Fibroblast of skin of right quadriceps (primary cell): Measurements from ENCODE around the gene HDAC5.
"Not testable (repeated sequence)": the region's sequence is repeated elsewhere in the genome, so short reads cannot be mapped to it uniquely, and the experiment has no call there.

ENCODE experiments used
- DNase-seq: peaks from one replicate; pipeline ENCODE4 v3.0.0-alpha.2; 2013

The HDAC5 gene

DNA sequence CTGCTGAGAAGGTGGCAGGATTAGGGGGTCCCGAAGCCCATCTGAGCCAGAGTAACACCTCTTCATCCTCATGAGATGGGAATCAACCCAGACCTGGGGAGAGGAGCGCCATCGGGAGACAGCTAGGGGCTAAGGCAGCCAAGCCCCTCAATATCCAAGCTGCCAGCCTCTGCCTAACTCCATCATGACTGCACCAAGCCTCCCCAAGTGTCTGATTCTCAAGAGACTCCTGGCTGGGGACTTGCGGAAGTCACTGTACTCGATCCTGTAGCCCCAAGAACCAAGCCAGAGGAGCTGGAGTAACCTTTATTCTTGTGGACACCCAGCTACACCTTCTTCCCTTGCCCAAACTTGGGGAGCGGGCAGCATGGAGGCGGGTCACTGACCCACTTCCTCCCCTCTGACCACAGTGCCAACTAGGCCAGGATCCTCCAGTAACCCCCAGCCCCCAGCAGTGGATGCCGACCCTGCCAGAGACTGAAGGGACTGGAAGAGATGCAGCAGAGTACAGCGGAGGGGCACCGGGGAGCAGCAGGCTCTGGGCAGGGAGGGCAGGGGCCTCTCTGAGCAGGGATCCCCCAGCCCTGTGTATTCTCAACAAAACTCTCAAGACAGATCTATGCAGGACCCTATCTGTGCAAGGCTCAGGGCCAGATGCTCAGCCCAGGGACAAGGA, 13.3 kb downstream of the HDAC5 start:
- DNase-seq, result no peak

DNA sequence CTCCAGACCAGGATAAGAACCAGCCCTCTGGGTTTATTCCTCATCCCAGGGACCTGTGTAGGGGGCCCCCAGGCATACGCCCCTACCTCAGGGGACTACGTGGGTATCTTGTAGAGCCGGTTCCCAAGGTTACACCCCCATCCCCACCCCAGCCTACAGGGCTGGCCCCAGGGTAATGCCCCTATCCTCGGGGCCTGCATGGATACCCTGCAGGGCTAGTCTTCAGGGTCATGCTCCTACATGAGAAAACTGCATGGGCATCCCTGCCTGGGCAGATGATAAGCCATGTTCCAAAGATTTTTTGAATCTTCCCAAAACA, 14.2 kb downstream of the HDAC5 start:
- no peak for DNase-seq

DNA sequence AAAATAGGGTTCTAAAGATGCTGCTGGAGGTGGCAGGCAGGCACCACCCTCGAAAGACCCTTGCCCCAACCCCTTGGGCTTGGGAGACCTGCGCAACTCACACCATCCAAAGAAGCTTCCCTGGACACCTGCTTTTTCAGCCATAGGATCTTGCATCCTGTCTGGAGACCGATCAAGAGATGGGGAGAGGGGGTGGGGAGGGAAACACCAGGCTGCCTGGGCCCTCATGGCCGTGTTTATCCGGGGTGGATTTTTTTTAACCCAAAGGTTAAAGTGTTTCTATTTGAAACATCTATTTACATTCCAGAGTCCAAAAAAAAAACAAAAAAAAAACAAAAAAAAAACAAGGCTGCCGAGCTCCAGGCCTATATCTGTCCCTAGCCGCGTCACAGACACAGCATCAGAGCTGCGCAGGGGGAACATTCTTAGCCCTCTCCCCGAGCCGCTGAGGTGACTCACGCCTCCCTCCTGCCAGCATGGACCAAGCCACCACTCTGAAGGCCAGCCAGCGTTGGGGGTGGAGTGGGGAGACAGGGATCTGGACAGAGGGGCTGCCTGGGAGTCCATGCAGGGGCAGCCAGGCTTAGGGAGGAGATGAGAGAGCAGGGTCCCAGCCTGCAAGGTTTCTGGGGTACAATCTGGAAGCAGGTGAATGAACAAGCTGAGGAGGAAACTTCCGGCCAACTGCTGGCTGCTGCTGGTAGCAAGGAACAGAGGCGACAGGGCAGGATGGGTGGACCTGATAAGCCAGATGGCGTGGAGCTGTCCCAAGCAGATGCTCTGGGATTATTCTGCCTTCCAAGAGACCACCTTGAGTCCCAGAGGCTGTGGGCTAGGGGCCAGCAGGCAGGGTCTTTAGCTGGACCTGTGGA, 14.8 kb downstream of the HDAC5 start:
- DNase-seq, result peak; percentile 93

DNA sequence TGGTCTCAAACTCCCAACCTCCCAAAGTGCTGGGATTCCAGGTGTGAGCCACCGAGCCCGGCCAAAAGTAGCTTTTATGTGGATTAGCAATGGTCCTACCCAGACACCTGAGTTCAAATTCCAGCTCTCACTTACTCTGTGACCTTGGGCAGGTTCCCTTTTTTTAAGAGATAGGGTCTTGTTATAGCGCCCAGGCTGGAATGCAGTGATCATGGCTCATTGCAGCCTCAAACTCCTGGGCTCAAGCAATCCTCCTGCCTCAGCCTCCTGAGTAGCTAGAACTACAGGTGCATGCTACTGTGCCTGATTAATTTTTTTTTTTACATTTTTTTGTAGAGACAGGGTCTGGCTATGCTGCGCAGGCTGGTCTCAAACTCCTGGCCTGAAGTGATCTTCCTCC, 16.6 kb downstream of the HDAC5 start:
- DNase-seq, result no peak

DNA sequence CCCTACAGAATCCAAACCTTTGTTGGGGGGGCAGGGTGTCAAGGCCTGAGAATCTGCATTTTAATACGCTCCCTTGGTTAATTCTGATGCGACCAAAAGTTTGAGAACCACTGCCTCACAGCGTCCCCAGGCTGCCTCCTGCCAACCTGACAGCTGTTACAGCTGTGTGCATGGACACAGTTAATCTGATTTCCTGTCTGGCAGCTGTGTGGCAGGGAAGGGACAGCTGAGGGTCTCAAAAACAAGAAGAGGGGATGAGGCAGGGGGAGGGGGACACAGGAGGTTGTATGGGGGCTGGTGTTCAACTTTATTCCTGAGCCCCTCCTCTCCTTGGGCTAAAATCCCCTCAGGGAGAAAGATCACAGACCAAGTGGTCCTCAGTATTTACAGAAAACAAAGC, 17.5 kb downstream of the HDAC5 start:
- DNase-seq, result no peak

DNA sequence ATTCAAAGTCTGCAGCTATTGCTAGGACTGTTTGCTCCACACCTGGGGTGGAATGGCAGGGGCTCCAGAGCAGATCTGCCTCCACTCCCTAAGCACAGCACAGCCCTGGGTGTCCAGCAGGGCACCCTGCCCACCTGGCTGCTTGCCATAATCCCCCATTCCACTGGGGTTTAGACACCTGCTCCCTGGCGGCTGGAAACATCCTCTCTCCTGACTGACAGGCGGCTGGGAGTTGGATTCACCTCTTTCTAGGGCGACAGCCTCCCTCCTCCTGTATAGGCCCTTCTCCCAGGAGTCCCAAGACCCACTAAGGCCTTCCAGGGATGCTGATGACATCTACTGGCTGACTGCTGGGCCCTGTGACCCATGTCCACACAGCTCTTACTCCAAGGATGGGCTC, 18.0 kb downstream of the HDAC5 start:
- no peak for DNase-seq

DNA sequence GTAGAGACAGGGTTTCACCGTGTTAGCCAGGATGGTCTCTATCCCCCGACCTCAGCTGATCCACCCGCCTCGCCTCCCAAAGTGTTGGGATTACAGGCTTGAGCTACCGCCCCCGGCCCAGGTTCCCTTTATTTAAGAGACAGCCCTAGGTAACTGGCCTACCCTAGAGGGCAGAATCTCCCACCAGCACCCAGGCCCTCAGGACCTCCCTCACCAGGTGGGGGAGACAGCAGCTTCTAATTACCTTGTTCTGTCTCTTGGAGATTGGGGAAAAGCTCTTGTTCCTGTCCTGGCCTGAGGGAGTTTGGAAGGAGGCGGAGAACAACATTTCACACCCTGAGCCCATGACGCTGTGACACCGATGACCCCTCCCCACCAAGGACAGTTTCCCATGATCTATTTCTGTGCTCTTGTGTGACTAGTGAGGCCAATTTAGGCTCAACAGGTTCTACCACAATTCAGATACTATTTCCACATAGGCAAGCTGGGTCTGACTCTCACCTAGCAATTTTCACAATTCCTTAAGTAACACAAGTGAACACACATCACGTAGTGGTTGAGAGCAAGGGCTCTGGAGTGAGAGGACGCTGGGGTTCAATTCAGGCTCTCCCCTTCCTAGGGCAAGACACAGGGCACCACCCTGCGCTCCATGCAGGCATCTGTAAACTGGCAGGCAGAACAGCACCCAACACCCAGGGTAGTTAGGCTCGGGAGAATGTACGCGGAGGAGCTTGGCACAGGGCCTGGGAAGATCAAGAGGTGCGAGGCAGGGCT, 20.4 kb downstream of the HDAC5 start:
- DNase-seq, result no peak

DNA sequence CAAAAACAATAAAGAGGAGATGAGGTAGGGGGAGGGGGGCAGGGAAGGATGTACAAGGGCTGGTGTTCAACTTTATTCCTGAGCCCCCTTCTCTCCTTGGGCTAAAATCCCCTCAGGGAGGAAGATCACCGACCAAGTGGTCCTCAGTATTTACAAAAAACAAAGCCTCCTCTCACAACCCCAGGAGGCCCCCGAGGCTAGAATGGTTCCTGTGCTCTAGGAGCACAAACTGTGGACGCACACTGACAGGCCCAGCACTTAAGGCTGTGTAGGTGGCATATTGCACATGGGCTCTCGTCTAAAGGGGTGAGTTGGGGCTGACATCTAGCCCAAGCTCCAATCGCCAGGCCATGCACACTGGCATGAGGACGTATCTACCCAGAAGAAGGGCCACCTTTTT, 21.6 kb downstream of the HDAC5 start:
- not testable (repeated sequence) for DNase-seq

DNA sequence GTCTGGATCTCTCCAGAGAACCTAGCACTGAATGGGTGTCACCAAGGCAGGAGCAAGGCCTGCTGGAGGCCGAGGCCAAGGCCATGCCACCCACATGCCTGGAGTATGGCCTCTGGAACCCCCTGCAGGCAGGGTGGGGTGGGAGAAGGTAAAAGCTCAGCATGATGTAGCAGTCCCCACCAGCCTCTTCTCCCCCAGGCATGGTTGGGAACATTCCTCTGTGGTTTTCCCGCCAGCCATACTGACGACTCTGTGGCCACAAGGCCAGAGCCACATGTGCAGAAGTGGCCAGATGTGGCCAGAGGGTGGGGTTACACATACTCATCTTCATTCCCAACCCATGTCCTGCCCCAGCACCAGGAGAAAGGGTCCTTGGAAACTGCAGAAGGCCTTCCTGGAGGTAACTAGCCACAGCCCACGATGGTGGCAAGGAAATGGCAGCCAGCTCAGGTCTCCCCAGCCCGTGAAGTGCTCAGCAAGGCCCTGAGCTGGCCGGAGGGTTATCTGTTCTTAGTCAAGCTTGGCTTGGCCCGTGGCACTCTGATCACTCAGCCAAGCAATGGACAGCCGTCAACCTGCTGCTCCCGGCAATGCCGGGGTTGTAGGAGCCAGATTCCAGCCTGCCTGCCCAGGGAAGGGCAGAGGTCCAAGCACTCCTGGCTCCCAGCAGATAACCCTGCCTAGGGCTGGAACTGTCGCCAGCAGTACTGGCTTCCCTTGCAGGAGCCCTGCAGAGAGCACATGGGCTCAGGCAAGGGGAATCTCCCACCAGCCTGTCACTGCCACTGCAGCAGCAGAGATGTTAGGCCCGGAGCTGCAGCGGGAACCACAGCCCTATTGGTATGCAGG, 26.1 kb downstream of the HDAC5 start:
- peak; percentile 74 for DNase-seq

DNA sequence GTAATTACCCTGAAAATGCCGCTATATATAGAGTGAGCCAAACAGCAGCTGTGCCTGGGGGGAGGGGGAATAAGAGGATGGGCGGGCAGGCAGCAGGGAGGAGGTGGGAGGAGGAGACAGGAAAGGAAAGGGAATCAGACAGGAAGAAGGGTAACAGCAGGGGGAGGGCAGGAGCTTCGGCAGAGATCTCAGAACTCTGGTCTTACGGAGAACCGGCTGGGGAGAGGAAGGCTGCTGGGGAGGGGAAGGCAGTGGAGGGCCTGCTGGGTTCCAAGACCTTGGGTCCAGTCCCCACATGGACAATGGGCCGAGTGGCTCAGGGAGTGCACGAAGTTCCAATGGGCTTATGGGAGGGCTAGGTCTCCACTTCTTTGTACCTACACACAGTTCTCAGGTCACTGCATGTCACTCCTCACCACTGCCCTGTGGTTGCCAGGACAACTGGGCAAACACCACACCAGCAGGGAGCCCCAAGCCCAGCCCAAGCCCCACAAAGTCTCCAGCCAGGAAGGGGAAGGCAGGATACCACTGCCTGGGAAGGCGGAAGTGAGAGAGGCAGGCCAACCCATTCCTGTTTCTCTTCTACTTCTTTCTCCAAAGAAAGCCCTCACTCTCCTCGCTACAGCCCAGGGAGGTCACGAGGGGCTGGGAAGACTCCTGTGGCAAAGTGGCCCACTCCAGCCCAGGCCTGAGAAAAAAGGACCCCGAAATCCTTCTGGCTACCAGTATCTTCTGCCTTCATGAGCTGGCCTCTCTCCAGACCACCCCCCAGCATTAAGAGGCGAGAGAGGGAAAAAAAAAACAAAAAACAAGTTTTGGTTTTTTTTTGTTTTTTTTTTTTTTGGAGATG, 27.6 kb downstream of the HDAC5 start:
- peak; percentile 96 for DNase-seq

DNA sequence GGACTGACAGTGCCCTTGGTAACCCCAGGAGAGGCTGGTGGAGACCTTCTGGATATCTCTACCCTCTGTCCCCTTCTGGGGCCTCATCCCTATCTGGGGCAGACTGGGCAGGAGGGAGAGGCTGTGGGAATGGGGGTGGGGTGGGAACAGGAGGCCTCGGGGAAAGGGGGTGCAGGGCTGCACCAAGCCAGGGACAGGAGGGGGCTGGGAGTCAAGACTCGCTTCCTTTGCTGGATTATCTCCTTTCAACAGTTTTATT, 28.1 kb downstream of the HDAC5 start:
- DNase-seq, result no peak

DNA sequence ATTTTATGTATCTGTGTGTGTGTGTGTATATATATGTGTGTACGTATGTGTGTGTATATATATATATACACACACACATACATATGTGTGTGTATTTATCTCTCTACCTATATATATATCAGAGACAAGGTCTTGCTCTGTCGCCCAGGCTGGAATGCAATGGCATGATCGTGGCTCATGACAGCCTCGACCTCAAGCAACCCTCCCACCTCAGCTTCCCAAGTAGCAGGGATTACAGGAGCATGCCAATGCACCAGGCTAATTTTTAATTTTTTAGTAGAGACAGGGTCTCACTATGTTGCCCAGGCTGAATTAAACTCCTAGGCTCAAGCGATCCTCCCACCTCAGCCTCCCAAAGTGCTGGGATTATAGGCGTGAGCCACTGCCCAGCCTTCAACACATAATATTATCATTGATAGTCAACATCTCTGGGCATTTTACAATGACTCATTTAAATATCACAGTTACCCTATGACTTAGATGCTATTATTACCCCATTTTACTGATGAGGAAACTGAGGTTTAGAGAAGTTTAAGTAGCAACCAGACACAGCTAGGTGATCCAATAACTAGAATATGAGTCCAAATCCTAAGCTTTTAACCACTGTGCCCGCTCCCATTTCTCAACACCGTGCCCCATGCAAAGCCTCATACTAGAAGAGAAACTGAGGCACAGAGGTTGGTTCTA, 28.6 kb downstream of the HDAC5 start:
- no peak for DNase-seq

DNA sequence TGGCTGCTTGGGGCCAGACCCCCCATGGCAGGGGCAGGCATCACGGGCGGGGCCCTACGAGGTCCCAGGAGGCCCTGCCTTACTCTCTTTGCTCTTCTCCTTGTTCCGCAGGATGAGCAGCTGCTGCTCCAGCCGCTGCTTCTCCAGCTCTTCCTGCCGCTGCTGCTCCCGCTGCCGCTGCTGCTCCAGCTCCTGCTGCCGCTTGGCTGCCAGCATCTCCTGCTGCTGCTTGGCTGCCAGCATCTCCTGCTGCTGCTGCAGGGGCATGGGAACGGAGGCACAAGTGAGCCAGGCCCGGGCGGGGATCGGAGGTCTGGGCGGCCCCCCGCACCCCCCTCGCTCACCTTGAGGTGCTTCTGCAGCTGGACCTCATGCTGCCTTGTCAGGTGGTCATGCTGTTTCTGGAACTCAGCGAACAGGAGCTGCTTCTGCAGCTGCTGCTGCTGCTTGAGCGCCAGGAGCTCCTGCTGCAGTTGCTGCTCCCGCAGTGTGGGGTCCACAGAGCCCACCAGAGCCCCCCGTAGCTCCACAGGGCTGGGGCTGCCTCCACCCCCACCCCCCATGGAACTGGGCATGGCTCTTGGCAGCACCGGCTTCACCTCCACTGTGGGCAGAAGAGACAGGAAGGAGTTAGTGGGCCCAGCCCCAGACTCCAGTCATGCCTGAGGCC, 30.1 kb downstream of the HDAC5 start:
- no peak for DNase-seq

DNA sequence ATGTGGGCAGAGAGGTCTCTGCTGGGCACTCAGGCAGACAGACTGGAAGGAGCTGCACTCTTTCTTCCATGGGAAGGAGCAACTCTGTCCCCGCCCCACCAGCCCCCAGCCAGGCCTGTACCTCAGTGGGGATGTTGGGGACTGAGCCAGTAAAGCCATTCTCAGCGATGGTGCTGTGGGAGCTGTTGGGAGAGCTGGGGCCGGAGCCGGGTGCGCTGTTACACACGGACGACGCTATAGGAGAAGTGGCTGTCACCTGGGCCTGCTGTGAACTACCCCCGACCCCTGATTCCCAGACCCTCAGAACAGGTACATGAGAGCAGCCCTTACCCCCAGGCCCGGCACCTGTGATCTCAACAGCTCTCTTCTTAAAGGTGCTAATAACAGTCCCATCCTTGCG, 31.4 kb downstream of the HDAC5 start:
- no peak for DNase-seq

DNA sequence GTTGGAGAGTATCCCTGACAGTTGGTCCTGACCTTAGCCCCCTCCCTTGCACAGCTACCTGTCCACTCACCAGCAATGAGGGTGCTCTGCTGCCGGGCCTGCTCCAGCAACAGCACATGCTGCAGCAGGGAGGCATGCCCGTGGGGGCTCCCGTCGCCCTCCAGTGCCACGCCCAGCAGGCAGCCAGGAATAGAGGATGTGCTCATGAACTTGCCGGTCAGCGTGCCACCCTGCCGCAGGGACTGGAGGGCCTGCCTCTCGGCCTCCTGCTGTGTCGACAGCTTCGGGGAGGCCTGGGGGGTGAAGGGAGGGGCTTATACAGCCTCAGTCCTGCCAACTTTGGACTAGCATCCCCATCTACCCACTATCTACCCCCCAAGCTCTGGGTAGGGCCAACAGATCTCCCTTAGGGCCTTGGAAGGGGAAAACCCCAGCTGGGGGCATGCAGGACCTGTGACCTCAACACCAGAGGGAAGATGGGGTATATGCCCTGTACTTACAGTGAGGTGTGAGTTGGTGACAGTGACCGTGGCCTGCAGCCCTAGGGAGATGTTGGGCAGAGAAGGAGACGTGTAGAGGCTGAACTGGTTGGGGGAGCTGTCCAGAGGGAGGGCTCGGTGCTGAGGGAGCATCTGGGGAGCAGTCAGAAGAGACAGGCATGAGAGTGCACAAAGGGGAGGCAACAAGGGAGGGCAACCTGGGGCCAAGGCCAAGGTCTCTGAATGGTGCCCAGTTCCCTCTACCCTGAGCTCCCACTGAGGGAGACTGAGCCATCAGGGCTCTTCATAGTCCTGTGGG, 32.0 kb downstream of the HDAC5 start:
- DNase-seq, result no peak

DNA sequence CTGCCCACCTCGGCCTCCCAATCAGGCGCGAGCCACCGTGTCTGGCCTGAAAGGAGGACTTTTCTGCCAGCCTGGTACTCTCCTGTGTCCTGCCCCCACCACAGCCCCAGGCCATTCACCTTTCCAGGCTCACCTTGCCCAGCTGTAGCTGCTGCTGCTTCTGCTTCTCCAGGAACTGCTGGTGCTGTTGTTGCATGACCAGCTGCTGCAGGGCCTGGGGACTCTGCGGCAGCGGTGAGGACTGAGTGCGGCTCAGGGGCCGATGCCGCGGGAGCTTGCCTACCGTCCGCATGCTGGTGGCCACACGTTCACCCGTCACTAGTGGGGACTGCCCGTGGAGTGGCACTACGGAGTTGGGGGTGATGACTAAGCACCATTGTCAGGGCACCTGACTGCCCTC, 35.2 kb downstream of the HDAC5 start:
- no peak for DNase-seq

DNA sequence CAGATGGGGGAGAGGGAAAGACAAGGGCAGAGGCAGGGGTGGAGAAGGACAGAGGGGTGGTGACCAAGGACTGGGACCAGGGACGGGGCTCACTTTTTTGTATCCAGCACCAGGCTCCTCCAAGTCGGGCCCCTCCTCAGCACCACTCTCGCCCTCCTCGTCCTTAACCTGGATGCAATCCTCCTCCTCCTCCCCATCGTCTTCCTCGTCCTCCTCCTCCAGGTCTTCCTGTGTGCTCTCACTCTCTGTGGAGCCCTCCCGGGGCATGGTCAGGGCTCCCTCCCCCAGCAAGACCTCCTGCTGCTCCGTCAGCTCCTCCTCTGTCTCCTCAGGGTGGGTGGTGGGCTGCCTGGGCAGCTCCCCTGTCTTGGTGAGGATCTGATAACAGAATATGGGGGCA, 36.1 kb downstream of the HDAC5 start:
- no peak for DNase-seq

DNA sequence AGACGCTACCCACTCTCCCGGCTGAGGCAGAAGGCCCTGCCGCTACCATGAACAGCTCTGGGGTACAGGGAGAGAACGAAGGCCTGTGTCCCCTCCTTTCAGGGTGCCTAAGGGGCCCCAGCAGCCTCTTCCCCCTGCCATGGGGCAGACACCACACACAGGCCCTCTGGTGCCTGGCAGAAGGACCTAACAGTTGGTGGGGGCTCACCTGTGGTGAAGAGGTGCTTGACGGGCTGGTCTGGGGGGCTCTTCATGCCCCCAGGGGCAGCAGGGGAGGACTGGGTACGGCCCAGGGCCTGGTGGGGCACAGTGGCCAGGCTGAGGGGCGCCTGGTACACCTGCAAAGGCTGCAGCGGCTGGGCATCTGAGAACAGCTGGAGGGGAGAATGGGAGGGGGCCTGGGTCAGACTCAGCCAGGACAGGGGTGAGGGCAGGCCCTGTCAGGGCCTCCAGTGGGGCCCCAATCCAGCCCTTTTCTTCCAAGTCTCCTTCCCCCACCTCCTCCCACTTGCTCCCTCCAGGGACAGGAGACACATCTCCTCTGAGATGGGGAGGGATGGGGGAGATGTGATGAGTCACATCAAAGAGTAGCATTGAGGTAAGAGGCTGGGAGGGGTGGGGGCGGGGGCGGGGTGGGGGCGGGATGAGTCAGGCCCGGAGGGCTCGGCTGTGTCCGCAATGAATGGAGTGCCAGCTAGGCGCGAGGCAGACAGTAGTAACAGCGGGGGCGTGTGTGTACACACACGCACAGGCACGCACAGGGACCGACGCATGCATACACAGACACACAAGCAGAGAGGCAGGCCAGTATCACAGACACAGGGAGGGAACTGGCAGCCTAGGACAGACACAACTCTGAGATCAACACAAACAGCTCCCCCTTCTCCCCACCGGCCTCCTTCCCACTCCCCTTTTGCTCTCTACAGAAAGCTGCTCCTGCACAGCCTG, 36.8 kb downstream of the HDAC5 start:
- peak; percentile 97 for DNase-seq

DNA sequence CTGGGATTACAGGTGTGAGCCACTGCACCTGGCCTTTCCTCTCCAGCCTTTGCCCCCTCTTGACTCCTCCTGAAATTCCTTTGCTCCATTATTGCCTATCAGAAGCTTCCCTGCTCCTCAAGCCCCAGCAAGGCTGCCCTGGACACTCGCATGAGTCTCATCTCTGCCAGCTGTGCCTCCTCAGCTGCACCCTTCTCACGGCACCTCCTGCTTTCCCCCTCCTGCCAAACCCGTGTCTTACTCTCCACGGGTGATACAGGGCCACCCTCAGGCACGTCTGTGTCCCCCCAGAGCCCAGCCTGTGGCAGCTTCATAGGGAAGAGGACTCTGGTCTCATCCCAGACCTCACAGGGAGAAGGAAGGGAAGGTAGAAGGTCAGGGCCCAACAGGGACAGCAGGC, 37.5 kb downstream of the HDAC5 start:
- no peak for DNase-seq
